Neuronal stem cell (in vitro differentiated cells): ENCODE data around the gene DIP2C.

Source experiments
- DNase-seq: peaks from one replicate; pipeline ENCODE4 v3.0.0-alpha.2; 2013; ENCODE audit warnings: low spot score
- H2AFZ ChIP-seq: one replicate; pipeline ENCODE4 v1.6.1; 2013; ENCODE audit warnings: mild to moderate bottlenecking, low read length, inconsistent platforms
- H2AK5ac ChIP-seq: 2 replicates; pipeline ENCODE4 v1.6.1; 2013; ENCODE audit warnings: low read depth, mild to moderate bottlenecking, inconsistent platforms, low read length, moderate library complexity, mixed read lengths
- H2BK120ac ChIP-seq: 2 replicates; pipeline ENCODE4 v1.6.1; 2013; ENCODE audit warnings: low read depth, mild to moderate bottlenecking, inconsistent platforms, low read length, moderate library complexity, mixed read lengths
- H2BK12ac ChIP-seq: one replicate; pipeline ENCODE4 v1.6.1; 2013; ENCODE audit warnings: low read length, inconsistent platforms
- H2BK15ac ChIP-seq: 2 replicates; pipeline ENCODE4 v1.6.1; 2013; ENCODE audit warnings: mild to moderate bottlenecking, low read length, inconsistent platforms, mixed read lengths
- H2BK5ac ChIP-seq: one replicate; pipeline ENCODE4 v1.6.1; 2013; ENCODE audit warnings: inconsistent platforms, mild to moderate bottlenecking, low read length, moderate library complexity
- H3K14ac ChIP-seq: one replicate; pipeline ENCODE4 v1.6.1; 2013; ENCODE audit warnings: low read length, inconsistent platforms
- H3K18ac ChIP-seq: 2 replicates; pipeline ENCODE4 v1.6.1; 2013; ENCODE audit warnings: low read length, inconsistent platforms
- H3K23ac ChIP-seq: 2 replicates; pipeline ENCODE4 v1.6.1; 2013; ENCODE audit warnings: low read depth, mild to moderate bottlenecking, mixed read lengths, low read length, inconsistent platforms; ENCODE audit not compliant: poor library complexity
- H3K27ac ChIP-seq: replicated peaks from 3 replicates; pipeline ENCODE4 v1.5.1; 2013; ENCODE audit warnings: low read length, inconsistent platforms
- H3K27me3 ChIP-seq, 3 experiments: 2 replicates each; pipeline ENCODE4 v1.6.1; 2013; ENCODE audit warnings: low read length in 3 of 3, mild to moderate bottlenecking in 2 of 3, inconsistent platforms in 1 of 3, low read depth in 1 of 3, mixed read lengths in 1 of 3, moderate library complexity in 1 of 3; ENCODE audit not compliant: control insufficient read depth in 3 of 3, insufficient read depth in 3 of 3
- H3K36me3 ChIP-seq, 2 donors: replicated peaks in 1 of 2; 2 replicates each; pipeline ENCODE4 v1.6.1; 2013; ENCODE audit warnings: low read length in 2 of 2; ENCODE audit not compliant: control insufficient read depth in 2 of 2, insufficient read depth in 2 of 2
- H3K4ac ChIP-seq: 2 replicates; pipeline ENCODE4 v1.6.1; 2013; ENCODE audit warnings: inconsistent platforms, mild to moderate bottlenecking, low read length, moderate library complexity
- H3K4me1 ChIP-seq, 2 donors: 1 replicate in 1 of 2; 2 replicates in 1 of 2; pipeline ENCODE4 v1.6.1; 2013; ENCODE audit warnings: low read length in 2 of 2, low read depth in 1 of 2; ENCODE audit not compliant: control insufficient read depth in 2 of 2, insufficient read depth in 1 of 2
- H3K4me2 ChIP-seq: one replicate; pipeline ENCODE4 v1.6.1; 2013; ENCODE audit warnings: mild to moderate bottlenecking, low read length, inconsistent platforms; ENCODE audit not compliant: insufficient read depth, poor library complexity, severe bottlenecking
- H3K4me3 ChIP-seq, 2 donors: 2 replicates each; pipeline ENCODE4 v1.5.1; 2013; ENCODE audit warnings: low read length in 2 of 2, mild to moderate bottlenecking in 2 of 2, inconsistent platforms in 1 of 2, moderate library complexity in 1 of 2
- H3K79me1 ChIP-seq: one replicate; pipeline ENCODE4 v1.6.1; 2013; ENCODE audit warnings: low read depth, mild to moderate bottlenecking, inconsistent platforms, low read length, moderate library complexity
- H3K9ac ChIP-seq: one replicate; pipeline ENCODE4 v1.6.1; 2013; ENCODE audit warnings: mild to moderate bottlenecking, low read depth, low read length, inconsistent platforms; ENCODE audit not compliant: poor library complexity
- H3K9me3 ChIP-seq, 2 donors: replicated peaks in 1 of 2; 2 replicates each; pipeline versions ENCODE3 to v1.6.1; 2013; ENCODE audit warnings: low read length in 2 of 2, mild to moderate bottlenecking in 2 of 2, inconsistent platforms in 1 of 2, low read depth in 1 of 2, mixed read lengths in 1 of 2, moderate library complexity in 1 of 2; ENCODE audit not compliant: control insufficient read depth in 2 of 2, insufficient read depth in 1 of 2
- H4K8ac ChIP-seq: one replicate; pipeline ENCODE4 v1.6.1; 2013; ENCODE audit warnings: low read depth, mild to moderate bottlenecking, inconsistent platforms, low read length, moderate library complexity
- H4K91ac ChIP-seq: one replicate; pipeline ENCODE4 v1.6.1; 2013; ENCODE audit warnings: low read length, low read depth, mild to moderate bottlenecking, inconsistent platforms; ENCODE audit not compliant: poor library complexity
- WGBS, 2 donors: extraction: QIAGEN DNeasy Blood & Tissue Kit; methylation state at CpG; one replicate each; pipeline ENCODE4 v1.1.7; 2013; ENCODE audit warnings: missing lambda C conversion rate in 2 of 2, mixed read lengths in 1 of 2; ENCODE audit not compliant: insufficient read length in 2 of 2, insufficient replicate concordance in 1 of 2; ENCODE audit errors: extremely low coverage in 2 of 2; 5-methylcytosine and 5-hydroxymethylcytosine counted together

The DIP2C gene

DNA sequence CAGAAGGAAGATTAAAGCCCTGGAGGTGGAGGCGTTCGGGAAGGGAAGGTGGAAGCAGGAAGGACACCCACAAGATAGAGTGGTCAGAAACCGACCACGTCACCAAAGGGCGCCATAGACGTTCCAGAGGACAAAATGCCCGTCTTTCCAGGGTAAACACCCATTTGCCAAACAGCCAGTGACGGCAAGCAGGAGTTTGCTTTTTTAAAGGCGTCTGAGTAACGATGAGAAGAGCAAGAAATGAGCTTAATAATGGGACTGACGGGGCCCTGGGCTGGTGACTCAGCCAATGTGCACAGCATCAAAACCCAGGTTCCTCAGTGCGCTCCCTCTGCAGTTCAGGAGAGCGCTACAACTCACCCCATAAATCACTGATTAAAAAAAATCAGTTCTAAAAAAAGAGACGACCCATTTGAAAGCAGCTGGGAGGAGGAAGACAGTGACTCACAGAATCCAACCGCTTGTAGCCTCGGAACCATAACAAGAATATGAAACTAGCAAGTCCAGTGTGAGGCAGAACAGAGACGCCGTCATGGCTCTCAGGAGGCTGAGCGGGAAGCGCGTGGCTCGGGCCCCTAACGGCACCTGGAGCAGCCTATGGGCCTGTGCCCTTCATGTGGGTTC lies 5.9 kb downstream of the DIP2C start:
- H2BK120ac ChIP-seq, result no peak overlapping the region
- no peak overlapping the region for H3K4ac ChIP-seq
- no peak overlapping the region for H2BK15ac ChIP-seq
- H3K23ac ChIP-seq, result no peak overlapping the region
- no peak overlapping the region for H3K14ac ChIP-seq
- peaks cover 31% of the 10 kb centered on the region for H3K79me1 ChIP-seq
- no peak overlapping the region for H3K4me2 ChIP-seq
- DNase-seq, result no peak
- H3K27me3 ChIP-seq, result no peaks in the 10 kb centered on the region
- H3K27ac ChIP-seq, result no peak overlapping the region
- H2BK12ac ChIP-seq, result no peak overlapping the region
- H3K18ac ChIP-seq, result no peak overlapping the region
- no peak overlapping the region for H4K91ac ChIP-seq
- H2BK5ac ChIP-seq, result no peak overlapping the region
- no peak overlapping the region for H4K8ac ChIP-seq
- H2AK5ac ChIP-seq, result no peak overlapping the region
- H3K4me3 ChIP-seq, result no peak overlapping the region
- H2AFZ ChIP-seq, result no peak overlapping the region
- peaks cover 7 to 22% of the 10 kb centered on the region in 2 donors for H3K4me1 ChIP-seq
- WGBS, 2 donors, result no CpG with 5 or more reads among the region's 23 CpGs
- H3K36me3 ChIP-seq, result peaks cover 8 to 16% of the 10 kb centered on the region in 2 donors
- H3K9me3 ChIP-seq, result peaks cover 7 to 9% of the 10 kb centered on the region in 2 donors
- no peak overlapping the region for H3K9ac ChIP-seq

DNA sequence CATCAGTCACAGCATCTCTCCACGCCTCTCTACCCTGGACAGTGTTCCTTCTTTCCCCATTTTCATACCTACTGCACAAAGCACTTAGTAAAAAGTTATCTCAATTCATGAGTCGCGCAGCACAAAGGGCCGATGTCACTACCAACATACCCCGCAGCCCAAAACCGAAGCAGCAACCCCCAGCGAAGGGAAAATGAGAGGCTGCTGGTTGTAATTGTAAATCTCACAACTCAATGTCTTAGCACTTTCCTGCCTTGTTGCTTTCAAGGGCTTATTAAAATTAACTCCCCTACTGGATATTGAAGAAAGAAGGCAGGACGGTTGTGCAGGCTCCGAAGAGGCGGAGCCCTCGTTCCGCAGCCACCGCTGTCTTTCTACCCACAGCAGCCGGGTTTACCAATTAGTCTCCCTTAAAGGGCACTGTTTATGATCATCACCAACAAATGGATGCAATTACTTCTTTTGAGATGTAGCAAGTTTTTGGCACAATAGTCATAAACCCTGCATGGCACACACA lies 6.5 kb downstream of the DIP2C start:
- Histone ChIP-seq H3K23ac (no peak overlapping the region), H2BK15ac (no peak overlapping the region), H3K4me1 (peaks cover 5 to 19% of the 10 kb centered on the region in 2 donors), H2AFZ (no peak overlapping the region), H3K79me1 (peaks cover 32% of the 10 kb centered on the region), H3K9ac (no peak overlapping the region), H2BK120ac (no peak overlapping the region), H2AK5ac (no peak overlapping the region), H3K4me2 (no peak overlapping the region), H3K4ac (no peak overlapping the region), H3K36me3 (peaks cover 8 to 16% of the 10 kb centered on the region in 2 donors), H3K9me3 (peaks cover 7 to 9% of the 10 kb centered on the region in 2 donors), H4K8ac (no peak overlapping the region), H2BK12ac (no peak overlapping the region), H4K91ac (no peak overlapping the region), H3K27ac (no peak overlapping the region), H3K4me3 (no peak overlapping the region), H2BK5ac (no peak overlapping the region), H3K27me3 (no peaks in the 10 kb centered on the region), H3K18ac (no peak overlapping the region), H3K14ac (no peak overlapping the region)
- no peak for DNase-seq
- no CpG with 5 or more reads among the region's 14 CpGs for WGBS, 2 donors

DNA sequence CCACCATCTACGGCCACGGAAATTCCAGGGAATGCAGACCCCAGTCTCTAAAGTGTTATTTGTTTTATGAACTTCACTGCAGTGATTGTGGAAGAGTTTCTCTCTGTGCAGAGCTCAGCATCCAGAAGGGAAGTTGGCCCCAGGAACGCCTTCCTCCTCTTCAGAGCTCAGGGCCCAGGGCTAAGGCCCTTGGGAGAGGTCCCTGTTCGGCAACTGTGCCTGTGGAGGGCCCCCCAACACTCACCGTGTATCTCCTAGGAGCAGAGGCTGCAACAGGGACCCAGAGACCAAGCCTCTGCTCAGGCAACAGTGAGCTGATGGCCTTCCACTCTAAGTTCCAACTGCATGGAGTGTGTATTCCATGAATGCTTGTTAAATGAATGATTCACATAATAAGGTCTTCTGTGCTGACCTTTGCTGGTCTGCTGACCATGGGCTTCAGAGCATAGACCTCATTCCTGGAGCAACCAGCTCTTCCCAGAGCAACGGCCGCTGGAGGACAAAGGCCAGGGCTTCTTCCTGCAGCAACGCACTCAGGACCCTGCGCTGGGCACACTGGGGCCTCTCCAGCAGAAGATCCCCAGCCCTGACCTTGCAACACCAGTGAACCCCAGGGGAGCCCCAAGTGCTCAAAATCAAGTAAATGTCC lies 7.7 kb downstream of the DIP2C start:
- H3K23ac ChIP-seq, result peak overlapping the region; percentile 11
- peak overlapping the region; percentile 53 for H3K18ac ChIP-seq
- peaks cover 4 to 16% of the 10 kb centered on the region in 2 donors for H3K36me3 ChIP-seq
- H2BK12ac ChIP-seq, result no peak overlapping the region
- H2AFZ ChIP-seq, result no peak overlapping the region
- H3K14ac ChIP-seq, result no peak overlapping the region
- H3K9me3 ChIP-seq, result peaks cover 5 to 9% of the 10 kb centered on the region in 2 donors
- H3K4me3 ChIP-seq, result no peak overlapping the region
- H2AK5ac ChIP-seq, result no peak overlapping the region
- H4K8ac ChIP-seq, result no peak overlapping the region
- H2BK5ac ChIP-seq, result peak overlapping the region; percentile 54
- H3K27me3 ChIP-seq, result no peaks in the 10 kb centered on the region
- no peak overlapping the region for H3K4ac ChIP-seq
- no peak overlapping the region for H3K27ac ChIP-seq
- H3K79me1 ChIP-seq, result peaks cover 30% of the 10 kb centered on the region
- no peak overlapping the region for H3K4me2 ChIP-seq
- H3K9ac ChIP-seq, result no peak overlapping the region
- no peak overlapping the region for H4K91ac ChIP-seq
- H2BK120ac ChIP-seq, result no peak overlapping the region
- no peak for DNase-seq
- WGBS, 2 donors, result no CpG with 5 or more reads among the region's 9 CpGs
- H3K4me1 ChIP-seq, result peaks cover 0 to 14% of the 10 kb centered on the region in 2 donors
- H2BK15ac ChIP-seq, result no peak overlapping the region

DNA sequence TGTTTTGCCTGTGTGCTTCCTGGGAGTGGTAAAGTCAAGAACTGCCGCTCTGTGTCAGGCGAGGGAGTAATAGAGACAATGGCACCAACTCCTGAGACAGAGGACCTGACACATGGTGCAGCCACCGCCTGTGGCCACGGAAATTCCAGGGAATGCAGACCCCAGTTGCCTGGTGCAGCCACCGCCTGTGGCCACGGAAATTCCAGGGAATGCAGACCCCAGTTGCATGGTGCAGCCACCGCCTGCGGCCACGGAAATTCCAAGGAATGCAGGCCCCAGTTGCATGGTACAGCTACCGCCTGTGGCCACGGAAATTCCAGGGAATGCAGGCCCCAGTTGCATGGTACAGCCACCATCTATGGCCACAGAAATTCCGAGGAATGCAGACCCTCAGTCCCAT lies 8.7 kb downstream of the DIP2C start:
- no peak overlapping the region for H3K4me2 ChIP-seq
- no peaks in the 10 kb centered on the region for H3K27me3 ChIP-seq
- no peak overlapping the region for H3K9ac ChIP-seq
- H3K36me3 ChIP-seq, result peaks cover 0 to 9% of the 10 kb centered on the region in 2 donors
- H2BK5ac ChIP-seq, result peak overlapping the region; percentile 54
- H3K4ac ChIP-seq, result no peak overlapping the region
- no peak overlapping the region for H2BK15ac ChIP-seq
- no peak overlapping the region for H3K4me3 ChIP-seq
- H3K9me3 ChIP-seq, result peaks cover 5 to 13% of the 10 kb centered on the region in 2 donors
- no peak overlapping the region for H3K14ac ChIP-seq
- no peak overlapping the region for H2AFZ ChIP-seq
- no peak overlapping the region for H4K91ac ChIP-seq
- no peak overlapping the region for H4K8ac ChIP-seq
- peak overlapping the region; percentile 44 for H3K23ac ChIP-seq
- no peak overlapping the region for H2AK5ac ChIP-seq
- H2BK12ac ChIP-seq, result no peak overlapping the region
- peak overlapping the region; percentile 67 for H3K18ac ChIP-seq
- no peak overlapping the region for H3K27ac ChIP-seq
- no peak overlapping the region for H2BK120ac ChIP-seq
- no CpG with 5 or more reads among the region's 12 CpGs for WGBS, 2 donors
- no peak for DNase-seq
- peaks cover 26% of the 10 kb centered on the region for H3K79me1 ChIP-seq
- H3K4me1 ChIP-seq, result peaks cover 0 to 12% of the 10 kb centered on the region in 2 donors
